ENCODE results near the gene ZNF496. TPM values are rescaled to one million over a fixed set of nuclear protein-coding genes. Genes with fewer than 3 reads are reported as not detected.

The ZNF496 gene
- total RNA-seq, 1 experiment from 2014 or later = 21.4 TPM

GRCh38 chr1:247337250-247337746 lies 5.6 kb upstream of the ZNF496 start:
- CTCF ChIA-PET = no interaction called here
- intact Hi-C loops (cut with micrococcal nuclease; ENCODE audit: unreplicated experiment) = loop anchor here (10.0 kb wide), 1 partner anchor 122 kb away; no protein-coding TSS in a partner anchor
- no TSS peak for BruUV-seq (replicated peaks)

GRCh38 chr1:247336390-247336789 lies 4.7 kb upstream of the ZNF496 start:
- intact Hi-C loops (cut with micrococcal nuclease; ENCODE audit: unreplicated experiment) (loop anchor here (10.0 kb wide), 1 partner anchor 122 kb away; no protein-coding TSS in a partner anchor), in situ Hi-C loops (cut with HindIII; ENCODE audit: low pct_unique_long_range_greater_than_20kb, low sequenced_read_pairs) (no loop called here)
- Histone ChIP-seq H3K27ac (ENCODE audit: low read length) (no peak overlapping the region), H3K9me3 (ENCODE audit: control insufficient read depth, insufficient read depth, low read depth, low read length) (no peaks in the 10 kb centered on the region), H3K4me3 (ENCODE audit: low read depth in 2 of 2, low read length in 2 of 2) (no peak overlapping the region), H3K36me3 (ENCODE audit: control insufficient read depth, insufficient read depth, low read length) (no peaks in the 10 kb centered on the region; the same call in 1 of the 2 replicates), H3K4me1 (ENCODE audit: control insufficient read depth, insufficient read depth, low read length) (peaks cover 14% of the 10 kb centered on the region), H3K27me3 (ENCODE audit: control insufficient read depth, insufficient read depth, low read length) (no peaks in the 10 kb centered on the region)
- CTCF ChIA-PET = no interaction called here
- TF ChIP-seq SIN3A (IDR thresholded peaks at IDR 0.05; ENCODE audit: borderline replicate concordance, insufficient read depth, low read depth, low read length) (no peak), POLR2AphosphoS5 (IDR thresholded peaks at IDR 0.05; ENCODE audit: low read depth, low read length) (no peak), REST (IDR thresholded peaks at IDR 0.05; ENCODE audit: insufficient read depth in 1 of 2, low read depth in 2 of 2, low read length in 1 of 2) (no peak), CTCF (IDR thresholded peaks at IDR 0.05) (no peak), TCF7L2 (IDR thresholded peaks at IDR 0.05; ENCODE audit: low read depth, low read length) (no peak)
- POLR2A ChIA-PET = no interaction called here
- DNase-seq (ENCODE audit: low read depth, low spot score) (no peak), ATAC-seq (no peak)
- BruUV-seq (replicated peaks) = no TSS peak

More at GRCh38 chr1:247337250-247337746, 5.6 kb upstream of the ZNF496 start:
- in situ Hi-C loops (cut with HindIII; ENCODE audit: low pct_unique_long_range_greater_than_20kb, low sequenced_read_pairs) = no loop called here
- Histone ChIP-seq H3K9me3 (ENCODE audit: control insufficient read depth, insufficient read depth, low read depth, low read length) (no peaks in the 10 kb centered on the region), H3K36me3 (ENCODE audit: control insufficient read depth, insufficient read depth, low read length) (no peaks in the 10 kb centered on the region; the same call in 1 of the 2 replicates), H3K27ac (ENCODE audit: low read length) (no peak overlapping the region), H3K4me3 (ENCODE audit: low read depth in 2 of 2, low read length in 2 of 2) (no peak overlapping the region), H3K27me3 (ENCODE audit: control insufficient read depth, insufficient read depth, low read length) (no peaks in the 10 kb centered on the region), H3K4me1 (ENCODE audit: control insufficient read depth, insufficient read depth, low read length) (peaks cover 14% of the 10 kb centered on the region)
- POLR2A ChIA-PET = no interaction called here
- TF ChIP-seq CTCF (IDR thresholded peaks at IDR 0.05) (no peak), POLR2AphosphoS5 (IDR thresholded peaks at IDR 0.05; ENCODE audit: low read depth, low read length) (no peak), TCF7L2 (IDR thresholded peaks at IDR 0.05; ENCODE audit: low read depth, low read length) (no peak), SIN3A (IDR thresholded peaks at IDR 0.05; ENCODE audit: borderline replicate concordance, insufficient read depth, low read depth, low read length) (no peak), REST (IDR thresholded peaks at IDR 0.05; ENCODE audit: insufficient read depth in 1 of 2, low read depth in 2 of 2, low read length in 1 of 2) (no peak)
- ATAC-seq (no peak), DNase-seq (ENCODE audit: low read depth, low spot score) (no peak)
